H1 (cell line): ENCODE measurements around the gene ZSCAN29.

Experiments used
- CTCF ChIP-seq, 3 experiments: IDR thresholded peaks; 1 replicate in 2 of 3; 2 replicates in 1 of 3; pipeline versions ENCODE4 v1.5.1 to v1.6.1; 2011; ENCODE audit warnings: low read length in 3 of 3, mild to moderate bottlenecking in 3 of 3, inconsistent platforms in 2 of 3, low read depth in 1 of 3, moderate library complexity in 1 of 3; ENCODE audit not compliant: insufficient read depth in 1 of 3; ENCODE audit errors: control extremely low read depth in 1 of 3
- EP300 ChIP-seq, 2 experiments: IDR thresholded peaks; 1 replicate in 1 of 2; 2 replicates in 1 of 2; pipeline ENCODE4 v1.6.1; 2011 to 2012; ENCODE audit warnings: low read depth in 2 of 2, low read length in 2 of 2, mild to moderate bottlenecking in 2 of 2, borderline replicate concordance in 1 of 2, inconsistent platforms in 1 of 2, moderate library complexity in 1 of 2
- EZH2 ChIP-seq: fragments of 200-600 bp; sonication (generic); IDR thresholded peaks from 2 replicates; pipeline ENCODE4 v1.7.1; 2012; ENCODE audit warnings: low read depth, mild to moderate bottlenecking, moderate library complexity, low read length, inconsistent platforms; ENCODE audit not compliant: severe bottlenecking
- JUN ChIP-seq: IDR thresholded peaks from 2 replicates; pipeline ENCODE4 v1.6.1; 2011; ENCODE audit warnings: low read depth, mild to moderate bottlenecking, improper control_type of control experiment, low read length
- JUND ChIP-seq: IDR thresholded peaks from 2 replicates; pipeline ENCODE4 v1.6.1; 2011; ENCODE audit warnings: mild to moderate bottlenecking, improper control_type of control experiment, low read length
- MAFK ChIP-seq: IDR thresholded peaks from 2 replicates; pipeline ENCODE4 v1.6.1; 2012; ENCODE audit warnings: low read depth, mild to moderate bottlenecking, improper control_type of control experiment, low read length
- POLR2A ChIP-seq, 2 experiments: IDR thresholded peaks; 1 replicate in 1 of 2; 2 replicates in 1 of 2; pipeline ENCODE4 v1.6.1; 2011; ENCODE audit warnings: low read depth in 2 of 2, low read length in 2 of 2, mild to moderate bottlenecking in 2 of 2; ENCODE audit errors: control extremely low read depth in 1 of 2
- POLR2AphosphoS5 ChIP-seq: IDR thresholded peaks from 2 replicates; pipeline ENCODE4 v1.6.1; 2011; ENCODE audit warnings: low read depth, low read length
- POU5F1 ChIP-seq: IDR thresholded peaks from 2 replicates; pipeline ENCODE4 v1.6.1; 2011; ENCODE audit warnings: low read depth, mild to moderate bottlenecking, low read length, moderate library complexity
- SRF ChIP-seq: IDR thresholded peaks from 2 replicates; pipeline ENCODE4 v1.6.1; 2011; ENCODE audit warnings: mild to moderate bottlenecking, low read depth, low read length, moderate library complexity
- TAF7 ChIP-seq: optimal IDR thresholded peaks from 2 replicates; pipeline ENCODE3; 2011; ENCODE audit warnings: low read depth, mild to moderate bottlenecking, inconsistent platforms, low read length, moderate library complexity, borderline replicate concordance
- ZNF274 ChIP-seq: IDR thresholded peaks from 2 replicates; pipeline ENCODE4 v1.7.0; 2012; ENCODE audit warnings: low read length, borderline replicate concordance; ENCODE audit errors: extremely low read depth

GRCh38 chr15:43317566-43318184, 53.2 kb downstream of the ZSCAN29 start:
- no peak for TF ChIP-seq CTCF (IDR thresholded peaks at IDR 0.05; ENCODE audit: control extremely low read depth in 1 of 3, insufficient read depth in 1 of 3, low read depth in 1 of 3, low read length in 3 of 3)
- no peak for TF ChIP-seq JUND
- TF ChIP-seq TAF7: no peak
- no peak for TF ChIP-seq MAFK
- TF ChIP-seq EP300 (IDR thresholded peaks at IDR 0.05; ENCODE audit: borderline replicate concordance in 1 of 2, low read depth in 2 of 2, low read length in 2 of 2): no peak
- no peak for TF ChIP-seq POLR2A (IDR thresholded peaks at IDR 0.05; ENCODE audit: control extremely low read depth in 1 of 2, low read depth in 2 of 2, low read length in 2 of 2)
- TF ChIP-seq POU5F1: no peak
- no peak for TF ChIP-seq SRF
- no peak for TF ChIP-seq EZH2
- no peak for TF ChIP-seq JUN
- TF ChIP-seq ZNF274: no peak
- TF ChIP-seq POLR2AphosphoS5: no peak
